GM23338 (cell line): ENCODE data around the gene HHIP. TPM values are rescaled to one million over a fixed set of nuclear protein-coding genes. Genes with fewer than 3 reads are reported as not detected.

Experiments used
- ATAC-seq: fragments of 200-7000 bp; cut with Tn5 transposase; 3 replicates; pipeline ENCODE4 v1.9.1; 2020
- DNase-seq: peaks from one replicate; pipeline ENCODE4 v3.0.0-alpha.2; 2015; ENCODE audit warnings: low spot score
- H2AFZ ChIP-seq: fragments of 200-600 bp; sonication (generic); 2 replicates; pipeline ENCODE4 v1.8.0; 2016; ENCODE audit warnings: antibody characterized with exemption, mild to moderate bottlenecking, moderate library complexity
- H3F3A ChIP-seq: fragments of 200-600 bp; sonication (generic); replicated peaks from 2 replicates; pipeline ENCODE4 v1.8.0; 2017; ENCODE audit warnings: antibody characterized with exemption, mixed run types, low read depth
- H3K27ac ChIP-seq: fragments of 200-600 bp; sonication (generic); 2 replicates; pipeline ENCODE4 v1.6.1; 2016; ENCODE audit warnings: low read depth
- H3K27me3 ChIP-seq: fragments of 200-600 bp; sonication (generic); 2 replicates; pipeline ENCODE4 v1.8.0; 2016; ENCODE audit warnings: mild to moderate bottlenecking, mixed run types, moderate library complexity; ENCODE audit not compliant: insufficient read depth
- H3K36me3 ChIP-seq: fragments of 200-600 bp; sonication (generic); 2 replicates; pipeline ENCODE4 v1.8.0; 2016; ENCODE audit warnings: mild to moderate bottlenecking; ENCODE audit not compliant: insufficient read depth
- H3K4me1 ChIP-seq: fragments of 200-600 bp; sonication (generic); 2 replicates; pipeline ENCODE4 v1.8.0; 2016; ENCODE audit warnings: mild to moderate bottlenecking, moderate library complexity; ENCODE audit not compliant: insufficient read depth
- H3K4me2 ChIP-seq: fragments of 200-600 bp; sonication (generic); 2 replicates; pipeline ENCODE4 v1.7.1; 2017; ENCODE audit warnings: mixed run types
- H3K4me3 ChIP-seq: fragments of 200-600 bp; sonication (generic); 2 replicates; pipeline ENCODE4 v1.6.1; 2016; ENCODE audit warnings: mixed run types
- H3K79me2 ChIP-seq: fragments of 200-600 bp; sonication (generic); replicated peaks from 2 replicates; pipeline ENCODE4 v1.8.0; 2017; ENCODE audit warnings: mild to moderate bottlenecking; ENCODE audit not compliant: insufficient read depth
- H3K9me2 ChIP-seq: fragments of 200-600 bp; sonication (generic); 2 replicates; pipeline ENCODE4 v1.8.0; 2017; ENCODE audit not compliant: insufficient read depth
- H4K20me1 ChIP-seq: fragments of 200-600 bp; sonication (generic); replicated peaks from 2 replicates; pipeline ENCODE4 v1.8.0; 2017; ENCODE audit warnings: mild to moderate bottlenecking; ENCODE audit not compliant: insufficient read depth
- H3K27ac Mint-ChIP-seq: 2 replicates; pipeline ENCODE4 v1.8.0; 2020; ENCODE audit warnings: inconsistent platforms, mild to moderate bottlenecking, moderate library complexity, mixed read lengths
- H3K27me3 Mint-ChIP-seq: 3 replicates; pipeline ENCODE4 v1.8.0; 2022; ENCODE audit warnings: low read depth, mild to moderate bottlenecking, moderate library complexity, mixed read lengths, inconsistent platforms; ENCODE audit not compliant: insufficient read depth, poor library complexity
- H3K36me3 Mint-ChIP-seq: 3 replicates; pipeline ENCODE4 v1.8.0; 2021; ENCODE audit warnings: low read depth, mild to moderate bottlenecking, inconsistent platforms, moderate library complexity, mixed read lengths
- H3K4me1 Mint-ChIP-seq: 3 replicates; pipeline ENCODE4 v1.8.0; 2020; ENCODE audit warnings: mild to moderate bottlenecking, inconsistent platforms, mixed read lengths
- H3K4me3 Mint-ChIP-seq: 3 replicates; pipeline ENCODE4 v1.8.0; 2021; ENCODE audit warnings: moderate library complexity, mild to moderate bottlenecking, inconsistent platforms, mixed read lengths
- H3K9me3 Mint-ChIP-seq: 3 replicates; pipeline ENCODE4 v1.8.0; 2020; ENCODE audit warnings: moderate library complexity, mild to moderate bottlenecking, inconsistent platforms, mixed read lengths
- CREB1 ChIP-seq: fragments of 250-450 bp; sonication (Bioruptor Pico); IDR thresholded peaks from 2 replicates; pipeline ENCODE4 v1.5.0; 2020; ENCODE audit warnings: low read depth, mild to moderate bottlenecking, moderate library complexity
- CTCF ChIP-seq, 2 experiments: fragments of 200-600 bp in 1 of 2; sonication (generic) in 1 of 2; conservative IDR thresholded peaks; 2 replicates each; pipeline versions ENCODE4 v1.5.1 to v1.6.1; 2016 to 2017; ENCODE audit warnings: antibody characterized with exemption in 2 of 2, low read depth in 2 of 2, mild to moderate bottlenecking in 2 of 2, moderate library complexity in 1 of 2
- ETS1 ChIP-seq: IDR thresholded peaks from 2 replicates; pipeline ENCODE4 v1.6.1; 2016; ENCODE audit warnings: antibody characterized with exemption
- EZH2 ChIP-seq: fragments of 200-600 bp; sonication (generic); IDR thresholded peaks from one replicate; pipeline ENCODE4 v1.8.0; 2017; ENCODE audit warnings: antibody characterized with exemption, mild to moderate bottlenecking, low read depth; ENCODE audit not compliant: unreplicated experiment
- EZH2phosphoT487 ChIP-seq: fragments of 200-600 bp; sonication (generic); IDR thresholded peaks from one replicate; pipeline ENCODE4 v1.8.1; 2018; ENCODE audit warnings: antibody characterized with exemption; ENCODE audit not compliant: unreplicated experiment
- JUNB ChIP-seq: IDR thresholded peaks from one replicate; pipeline ENCODE4 v1.6.1; 2016; ENCODE audit warnings: antibody characterized with exemption; ENCODE audit not compliant: unreplicated experiment
- NANOG ChIP-seq: IDR thresholded peaks from 2 replicates; pipeline ENCODE4 v1.6.1; 2016; ENCODE audit warnings: antibody characterized with exemption, borderline replicate concordance
- POLR2AphosphoS5 ChIP-seq: IDR thresholded peaks from 2 replicates; pipeline ENCODE4 v1.6.1; 2016; ENCODE audit warnings: antibody characterized with exemption, low read depth
- REST ChIP-seq: IDR thresholded peaks from one replicate; pipeline ENCODE4 v1.6.1; 2018; ENCODE audit warnings: antibody characterized with exemption; ENCODE audit not compliant: unreplicated experiment
- STAT1 ChIP-seq: IDR thresholded peaks from one replicate; pipeline ENCODE4 v1.6.1; 2016; ENCODE audit warnings: antibody characterized with exemption; ENCODE audit not compliant: unreplicated experiment
- ZNF114 ChIP-seq: fragments of 250-450 bp; sonication (Bioruptor Pico); IDR thresholded peaks from 2 replicates; pipeline ENCODE4 v1.5.0; 2020; ENCODE audit warnings: mild to moderate bottlenecking, moderate library complexity
- ZNF331 ChIP-seq: fragments of 250-450 bp; sonication (Bioruptor Pico); IDR thresholded peaks from 2 replicates; pipeline ENCODE4 v1.5.0; 2020; ENCODE audit warnings: low read depth, mild to moderate bottlenecking, moderate library complexity
- ZNF462 ChIP-seq: fragments of 250-450 bp; sonication (Bioruptor Pico); IDR thresholded peaks from 2 replicates; pipeline ENCODE4 v1.5.0; 2020; ENCODE audit warnings: mild to moderate bottlenecking, moderate library complexity
- polyA plus RNA-seq: library from polyadenylated mRNA; unstranded; fragments of >200 nt; fragmentation: Nextera tagmentation; extraction: Ambion mirVana; gene quantifications from 2 replicates; pipeline ENCODE4 v1.2.1, GENCODE V29; 2016
- total RNA-seq: library from RNA; depleted of rRNA; stranded (reverse); fragments of >200 nt; shearing (Covaris generic); gene quantifications from 2 replicates; pipeline ENCODE4 v1.2.3, GENCODE V29; 2014

Gene HHIP
- total and polyA plus RNA-seq, 2 experiments from 2014 or later: 2.5 to 4.2 TPM

DNA sequence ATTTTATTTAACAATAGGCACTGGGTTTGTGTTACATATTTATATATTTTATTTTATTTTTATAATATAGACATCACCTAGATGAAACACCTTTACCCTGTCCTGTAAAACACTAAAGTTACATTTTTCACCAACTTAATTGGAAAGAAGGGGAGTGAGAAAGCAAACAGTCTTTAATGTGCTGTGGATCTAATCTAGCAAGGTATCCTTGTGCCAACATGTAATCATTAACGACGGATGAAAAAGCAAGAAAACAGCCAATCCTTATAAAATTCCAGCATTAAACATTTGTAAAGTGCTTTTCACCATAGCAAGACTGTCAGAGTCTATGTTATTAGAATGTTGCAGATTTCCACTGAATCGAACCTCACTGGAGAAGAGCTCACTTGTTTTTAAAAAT, 92.7 kb downstream of the HHIP start:
- H3K4me1 Mint-ChIP-seq: peaks cover 4% of the 10 kb centered on the region; the same call in 2 of the 3 replicates
- TF ChIP-seq EZH2: no peak
- no peak for TF ChIP-seq JUNB
- no peak for TF ChIP-seq ZNF462
- no peak for TF ChIP-seq ZNF331 (CRISPR knock-in tag)
- TF ChIP-seq STAT1: no peak
- no peak for TF ChIP-seq POLR2AphosphoS5
- TF ChIP-seq ETS1: no peak
- TF ChIP-seq CTCF (conservative IDR thresholded peaks at IDR 0.05; ENCODE audit: low read depth in 2 of 2): no peak
- TF ChIP-seq NANOG: no peak
- TF ChIP-seq REST: no peak
- no peak for TF ChIP-seq CREB1
- no peak for TF ChIP-seq ZNF114 (CRISPR knock-in tag)
- no peak for TF ChIP-seq EZH2phosphoT487
- no peak overlapping the region for H2AFZ ChIP-seq
- no peak for ATAC-seq
- H3K4me3 Mint-ChIP-seq: no peak overlapping the region
- H3K4me3 ChIP-seq: no peak overlapping the region
- H3K27ac ChIP-seq: no peak overlapping the region
- H4K20me1 ChIP-seq: no peaks in the 10 kb centered on the region
- H3K4me2 ChIP-seq: no peak overlapping the region
- no peak for DNase-seq
- H3K27me3 Mint-ChIP-seq: peaks cover 2% of the 10 kb centered on the region
- H3F3A ChIP-seq: no peaks in the 10 kb centered on the region
- H3K9me3 Mint-ChIP-seq: no peaks in the 10 kb centered on the region
- H3K27ac Mint-ChIP-seq: no peak overlapping the region
- H3K79me2 ChIP-seq: no peaks in the 10 kb centered on the region
- H3K4me1 ChIP-seq: peaks cover 2% of the 10 kb centered on the region; the same call in 1 of the 2 replicates
- H3K9me2 ChIP-seq: no peaks in the 10 kb centered on the region
- no peaks in the 10 kb centered on the region for H3K27me3 ChIP-seq
- no peaks in the 10 kb centered on the region for H3K36me3 ChIP-seq
- no peaks in the 10 kb centered on the region for H3K36me3 Mint-ChIP-seq
